Measurements from ENCODE around the gene ITPKC.
"Not testable (repeated sequence)": the region's sequence is repeated elsewhere in the genome, so short reads cannot be mapped to it uniquely, and the experiment has no call there.

ITPKC gene

GRCh38 chr19:40716031-40716481, 856 bp upstream of the ITPKC start:
- peak; percentile 22 for DNase-seq (ENCODE audit: low spot score)

DNA sequence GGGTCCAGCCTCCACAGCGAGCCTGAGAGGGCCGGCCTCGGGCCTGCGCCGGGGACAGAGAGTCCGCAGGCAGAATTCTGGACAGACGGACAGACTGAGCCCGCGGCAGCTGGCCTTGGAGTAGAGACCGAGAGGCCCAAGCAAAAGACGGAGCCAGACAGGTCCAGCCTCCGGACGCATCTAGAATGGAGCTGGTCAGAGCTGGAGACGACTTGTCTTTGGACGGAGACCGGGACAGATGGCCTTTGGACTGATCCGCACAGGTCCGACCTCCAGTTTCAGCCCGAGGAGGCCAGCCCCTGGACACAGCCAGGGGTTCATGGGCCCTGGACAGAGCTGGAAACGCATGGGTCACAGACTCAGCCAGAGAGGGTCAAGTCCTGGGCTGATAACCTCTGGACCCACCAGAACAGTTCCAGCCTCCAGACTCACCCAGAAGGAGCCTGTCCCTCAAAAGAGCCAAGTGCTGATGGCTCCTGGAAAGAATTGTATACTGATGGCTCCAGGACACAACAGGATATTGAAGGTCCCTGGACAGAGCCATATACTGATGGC, 490 bp downstream of the ITPKC start:
- no peak for DNase-seq (ENCODE audit: low spot score)

- DNase-seq (ENCODE audit: low spot score): no peak
These were observed 1.2 kb downstream of the ITPKC start for GRCh38 chr19:40717880-40718773.

DNA sequence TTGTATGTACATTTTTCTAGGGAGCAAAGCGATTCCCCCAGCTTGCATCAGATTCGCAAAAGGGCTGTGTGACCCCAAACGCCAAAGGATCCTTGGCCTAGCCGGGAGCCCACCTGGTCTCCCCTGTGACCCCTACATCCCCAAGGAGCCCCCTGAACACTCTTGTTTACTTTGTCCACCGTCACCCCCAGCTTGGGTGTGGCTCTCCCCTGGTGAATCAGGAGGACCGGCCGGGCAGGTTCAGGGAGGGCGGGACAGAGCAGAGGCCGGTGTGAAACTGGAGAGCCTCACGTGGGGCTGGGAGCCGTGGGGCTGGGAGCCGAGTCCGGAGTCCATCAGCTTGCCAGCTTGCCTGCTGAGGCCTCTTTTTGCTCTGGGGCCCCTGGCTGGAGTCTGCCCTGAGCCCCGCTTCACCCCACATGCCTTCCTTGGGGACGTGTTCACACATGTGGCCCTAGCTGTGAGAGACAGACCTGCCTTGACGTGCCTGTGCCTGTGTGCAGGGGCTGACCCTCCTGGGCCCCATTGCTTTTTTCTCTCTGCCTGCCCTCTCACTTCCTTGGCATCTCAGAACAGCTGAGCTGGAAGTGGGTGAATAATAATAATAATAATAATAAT, 2.0 kb downstream of the ITPKC start:
- DNase-seq (ENCODE audit: low spot score): no peak

DNA sequence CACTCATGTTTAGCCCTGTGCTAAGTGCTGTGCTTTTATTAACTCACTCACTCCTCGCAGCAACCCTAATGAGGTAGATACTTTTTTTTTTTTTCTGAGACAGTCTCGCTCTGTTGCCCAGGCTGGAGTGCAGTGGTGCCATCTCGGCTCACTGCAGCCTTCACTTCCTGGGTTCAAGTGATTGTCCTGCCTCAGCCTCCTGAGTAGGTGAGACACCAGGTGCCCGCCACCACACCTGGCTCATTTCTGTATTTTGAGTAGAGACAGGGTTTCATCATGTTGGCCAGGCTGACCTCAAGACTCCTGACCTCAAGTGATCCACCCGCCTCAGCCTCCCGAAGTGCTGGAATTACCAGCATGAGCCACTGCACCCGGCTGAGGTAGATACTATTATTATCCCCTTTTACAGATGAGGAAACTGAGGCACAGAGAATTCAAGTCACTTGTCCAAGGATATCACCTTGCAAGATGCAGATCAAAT, 2.5 kb downstream of the ITPKC start:
- DNase-seq (ENCODE audit: low spot score): no peak

DNA sequence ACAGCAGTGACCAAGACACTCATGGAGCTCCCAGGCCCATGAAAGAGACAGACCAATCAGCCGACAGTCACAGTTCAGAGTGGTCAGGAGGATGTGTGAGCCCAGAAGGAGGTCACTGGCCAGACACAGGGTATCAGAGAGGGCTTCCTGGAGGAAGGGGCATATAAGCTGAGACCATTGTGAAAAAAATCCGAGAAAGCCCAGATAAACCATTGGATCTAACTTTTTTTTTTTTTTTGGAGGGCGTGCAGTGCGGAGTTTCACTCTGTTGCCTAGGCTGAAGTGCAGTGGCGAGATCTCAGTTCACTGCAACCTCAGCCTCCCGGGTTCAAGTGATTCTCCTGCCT, 4.2 kb downstream of the ITPKC start:
- no peak for DNase-seq (ENCODE audit: low spot score)

DNA sequence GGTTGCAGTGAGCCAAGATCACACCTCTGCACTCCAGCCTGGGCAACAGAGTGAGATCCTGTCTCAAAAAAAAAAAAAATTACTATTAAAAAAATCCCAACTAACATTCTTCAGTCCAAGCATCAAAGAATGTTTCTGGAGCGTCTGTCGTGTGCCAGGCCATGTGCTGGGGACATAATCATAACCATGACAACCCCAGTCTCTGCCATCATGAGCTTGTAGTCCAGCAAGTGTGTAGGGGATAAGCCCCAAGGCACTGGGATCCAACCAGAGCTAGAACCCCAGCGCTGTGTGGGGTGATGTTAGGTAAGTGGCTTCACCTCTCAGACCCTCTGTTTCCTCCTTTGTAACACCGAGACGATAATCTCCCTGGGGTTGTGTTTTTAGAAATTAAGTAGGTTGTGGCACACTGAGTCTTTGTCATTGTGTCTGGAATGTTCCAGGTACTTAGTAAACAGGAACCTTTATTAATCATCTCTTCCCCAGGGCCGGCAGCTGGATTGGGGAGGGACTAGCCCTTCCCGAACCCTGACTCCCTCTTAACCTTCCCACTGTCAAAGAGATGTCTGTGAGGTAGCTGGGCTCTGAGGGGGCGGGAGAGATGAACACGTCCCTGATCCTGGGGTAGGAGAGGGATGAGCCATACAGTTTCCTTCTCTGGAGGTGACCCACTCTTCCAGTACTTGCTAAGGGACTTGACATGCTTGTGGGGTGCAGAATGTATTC, 5.2 kb downstream of the ITPKC start:
- no peak for DNase-seq (ENCODE audit: low spot score)

GRCh38 chr19:40723661-40724254, 6.8 kb downstream of the ITPKC start:
- no peak for DNase-seq (ENCODE audit: low spot score)

GRCh38 chr19:40724315-40724714, 7.4 kb downstream of the ITPKC start:
- no peak for DNase-seq (ENCODE audit: low spot score)

DNA sequence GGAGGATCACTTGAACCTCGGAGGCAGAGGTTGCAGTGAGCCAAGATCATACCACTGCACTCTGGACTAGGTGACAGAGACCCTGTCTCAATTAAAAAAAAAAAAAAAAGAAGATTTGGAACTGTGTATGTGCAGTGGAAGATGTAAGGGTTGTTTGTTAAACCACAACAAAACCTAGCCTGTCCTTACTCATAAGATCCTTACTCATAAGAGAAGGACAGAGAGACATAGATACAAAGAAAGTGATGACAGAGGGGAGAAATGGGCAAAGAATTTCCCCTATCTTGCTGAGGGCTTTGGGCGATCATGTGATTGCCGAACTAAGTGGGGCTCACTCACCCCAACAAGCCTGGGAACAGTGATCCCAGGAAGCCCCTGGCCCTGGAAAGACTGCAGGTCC, 7.9 kb downstream of the ITPKC start:
- no peak for DNase-seq (ENCODE audit: low spot score)

DNA sequence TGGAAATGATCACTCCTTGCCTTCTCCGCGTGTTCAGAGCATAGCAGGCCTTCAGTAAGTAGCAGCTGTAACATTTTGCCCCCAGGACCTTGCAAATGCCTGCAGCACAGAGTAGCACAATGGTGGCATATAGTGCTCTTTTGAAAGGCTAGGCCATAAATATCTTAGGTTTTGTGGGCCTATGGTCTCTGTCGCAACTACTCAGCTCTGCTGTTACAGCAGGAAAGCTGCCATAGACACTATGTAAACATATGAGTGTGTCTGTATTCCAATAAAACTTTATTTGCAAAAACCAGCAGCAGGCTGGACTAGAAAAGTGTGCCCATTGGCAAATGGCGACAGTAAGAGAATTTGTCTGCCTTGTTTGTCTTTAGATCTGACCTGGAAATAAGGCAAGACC, 9.4 kb downstream of the ITPKC start:
- no peak for DNase-seq (ENCODE audit: low spot score)

- not testable (repeated sequence) for DNase-seq (ENCODE audit: low spot score)
These were observed 13.2 kb downstream of the ITPKC start for GRCh38 chr19:40730065-40730464.

GRCh38 chr19:40732304-40732703, 15.4 kb downstream of the ITPKC start:
- not testable (repeated sequence) for DNase-seq (ENCODE audit: low spot score)

GRCh38 chr19:40733149-40733548, 16.2 kb downstream of the ITPKC start:
- no peak for DNase-seq (ENCODE audit: low spot score)

DNA sequence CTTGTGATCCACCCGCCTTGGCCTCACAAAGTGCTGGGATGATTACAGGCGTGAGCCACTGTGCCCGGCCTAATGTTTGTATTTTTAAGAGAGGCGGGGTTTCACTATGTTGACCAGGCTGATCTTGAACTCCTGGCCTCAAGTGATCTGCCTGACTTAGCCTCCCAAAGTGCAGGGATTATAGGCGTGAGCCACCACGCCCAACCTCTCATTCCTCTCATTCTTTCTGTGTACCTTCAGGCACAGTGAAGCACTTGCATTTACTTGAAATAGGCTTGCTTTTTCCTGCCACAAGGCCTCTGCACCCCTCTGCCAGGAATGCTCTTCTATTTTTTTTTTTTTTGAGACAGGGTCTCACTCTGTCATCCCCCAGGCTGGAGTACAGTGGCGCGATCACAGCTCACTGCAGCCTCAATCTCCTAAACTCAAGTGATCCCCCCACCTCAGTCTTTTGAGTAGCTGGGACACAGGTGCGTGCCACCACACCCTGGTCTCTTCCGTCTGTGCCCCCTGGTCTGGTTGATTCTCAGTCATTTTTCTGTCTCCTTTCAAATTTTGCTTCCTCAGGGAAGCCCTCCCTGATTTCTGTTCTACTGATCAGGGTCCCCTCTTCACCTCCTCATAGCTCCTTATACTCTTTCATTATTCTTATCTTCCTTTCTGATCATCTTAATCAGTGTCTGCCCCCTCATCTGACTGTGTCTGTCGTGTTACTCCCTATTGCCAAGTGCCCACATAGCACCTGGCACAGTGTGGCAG, 18.3 kb downstream of the ITPKC start:
- no peak for DNase-seq (ENCODE audit: low spot score)

GRCh38 chr19:40736661-40737060, 19.7 kb downstream of the ITPKC start:
- DNase-seq (ENCODE audit: low spot score): no peak

- no peak for DNase-seq (ENCODE audit: low spot score)
These were observed 20.3 kb downstream of the ITPKC start for GRCh38 chr19:40737102-40737644.

DNA sequence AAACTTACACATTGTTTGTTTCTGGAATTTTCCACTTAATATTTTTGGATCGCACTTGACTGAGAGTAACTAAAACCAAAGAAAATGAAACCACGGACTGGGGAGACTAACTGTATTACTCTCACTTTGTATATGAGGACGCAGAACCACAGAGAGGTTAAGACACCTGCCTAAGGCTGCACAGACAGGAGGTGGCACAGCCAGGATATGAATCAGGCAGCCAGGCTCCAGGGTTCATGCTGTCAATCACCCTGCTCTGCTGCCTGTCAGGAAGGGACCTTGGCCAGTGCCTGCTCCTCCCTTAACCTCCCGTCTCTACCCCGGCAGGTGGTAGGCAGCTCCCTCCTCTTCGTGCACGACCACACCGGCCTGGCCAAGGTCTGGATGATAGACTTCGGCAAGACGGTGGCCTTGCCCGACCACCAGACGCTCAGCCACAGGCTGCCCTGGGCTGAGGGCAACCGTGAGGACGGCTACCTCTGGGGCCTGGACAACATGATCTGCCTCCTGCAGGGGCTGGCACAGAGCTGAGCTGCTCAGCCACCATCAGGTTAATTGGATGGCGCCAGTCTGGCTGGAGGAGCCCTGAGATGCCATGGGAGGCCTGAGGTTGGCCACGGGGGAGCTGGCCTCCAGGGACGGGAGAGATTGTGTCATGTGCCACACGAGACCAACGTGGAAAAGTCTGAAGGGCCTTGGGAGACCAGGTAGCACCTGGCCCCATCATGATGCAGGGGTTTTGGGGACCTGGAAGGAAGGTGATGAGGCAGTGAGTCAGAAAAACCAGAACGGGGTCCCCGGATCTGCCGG, 22.3 kb downstream of the ITPKC start:
- no peak for DNase-seq (ENCODE audit: low spot score)

GRCh38 chr19:40739871-40740703, 23.2 kb downstream of the ITPKC start:
- no peak for DNase-seq (ENCODE audit: low spot score)
